NT2/D1 (cell line): ENCODE results near the gene BBS9.

Source experiments
- YY1 ChIP-seq: IDR thresholded peaks from 2 replicates; pipeline ENCODE4 v1.6.1; 2011; ENCODE audit not compliant: insufficient read length, insufficient read depth
- ZNF274 ChIP-seq: IDR thresholded peaks from 2 replicates; pipeline ENCODE4 v1.6.1; 2011; ENCODE audit warnings: mild to moderate bottlenecking, low read depth, low read length

DNA sequence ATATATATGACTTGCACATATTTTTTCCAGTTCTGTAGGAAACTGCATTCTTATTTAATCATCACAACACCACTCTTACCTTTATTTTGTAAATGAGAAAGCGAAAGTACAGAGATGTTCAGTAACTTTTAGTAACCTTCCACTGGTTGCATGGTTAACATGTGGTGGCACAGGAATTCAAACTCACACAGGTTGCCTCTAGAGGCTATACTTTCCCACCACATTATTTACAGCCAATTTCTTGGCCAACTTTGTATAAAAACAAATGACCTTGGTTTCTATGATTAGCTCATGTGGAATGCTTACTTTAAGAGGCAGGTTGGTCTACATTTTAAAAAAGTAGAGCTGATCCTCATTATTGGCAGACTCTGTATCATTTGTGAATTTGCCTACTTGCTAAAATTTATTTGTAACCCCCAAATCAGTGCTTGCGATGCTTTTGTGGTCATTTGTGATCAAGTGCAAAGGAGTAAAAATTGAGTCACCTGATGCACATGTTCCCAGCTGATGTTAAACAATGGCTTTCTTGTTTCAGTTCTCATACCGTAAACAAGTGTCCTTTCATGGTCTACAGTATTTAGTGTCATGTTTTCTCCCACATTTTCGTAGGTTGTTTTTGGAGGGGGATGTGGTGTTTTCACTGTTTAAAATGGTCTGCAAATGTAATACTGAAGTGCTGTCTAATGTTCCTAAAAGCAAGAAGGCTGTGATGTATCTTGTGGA is 14.8 kb downstream of the BBS9 start:
- TF ChIP-seq YY1 (no peak), ZNF274 (no peak)
